ENCODE results near the gene EPM2AIP1.
"Not testable (repeated sequence)": the region's sequence is repeated elsewhere in the genome, so short reads cannot be mapped to it uniquely, and the experiment has no call there.

EPM2AIP1 gene

GRCh38 chr3:36992806-36993325, at the start of gene EPM2AIP1:
Gene EPM2AIP1, minus strand, starts transcription at chr3:36993131. Its CDS starts 54 bp downstream, at chr3:36993077.
- no peak for DNase-seq (ENCODE audit: low read depth, low spot score)

- DNase-seq (ENCODE audit: low read depth, low spot score) = not testable (repeated sequence)
Observed at GRCh38 chr3:37042712-37043111, 49.8 kb upstream of the EPM2AIP1 start.

GRCh38 chr3:37041546-37042195, 48.7 kb upstream of the EPM2AIP1 start:
- no peak for DNase-seq (ENCODE audit: low read depth, low spot score)

- DNase-seq (ENCODE audit: low read depth, low spot score) = no peak
Observed at GRCh38 chr3:37040231-37040630, 47.3 kb upstream of the EPM2AIP1 start.

GRCh38 chr3:37039161-37039846, 46.4 kb upstream of the EPM2AIP1 start:
- DNase-seq (ENCODE audit: low read depth, low spot score) = no peak

GRCh38 chr3:37037352-37037751, 44.4 kb upstream of the EPM2AIP1 start:
- no peak for DNase-seq (ENCODE audit: low read depth, low spot score)

- no peak for DNase-seq (ENCODE audit: low read depth, low spot score)
Observed at GRCh38 chr3:37032961-37033360, 40.0 kb upstream of the EPM2AIP1 start.

GRCh38 chr3:37031096-37031682, 38.3 kb upstream of the EPM2AIP1 start:
- DNase-seq (ENCODE audit: low read depth, low spot score) = no peak

- no peak for DNase-seq (ENCODE audit: low read depth, low spot score)
Observed at GRCh38 chr3:37030588-37030987, 37.7 kb upstream of the EPM2AIP1 start.

GRCh38 chr3:37029516-37030163, 36.7 kb upstream of the EPM2AIP1 start:
- DNase-seq (ENCODE audit: low read depth, low spot score) = no peak

- DNase-seq (ENCODE audit: low read depth, low spot score) = no peak
Observed at GRCh38 chr3:37029111-37029510, 36.2 kb upstream of the EPM2AIP1 start.

GRCh38 chr3:37028329-37028728, 35.4 kb upstream of the EPM2AIP1 start:
- no peak for DNase-seq (ENCODE audit: low read depth, low spot score)

GRCh38 chr3:37026851-37027250, 33.9 kb upstream of the EPM2AIP1 start:
- no peak for DNase-seq (ENCODE audit: low read depth, low spot score)

- DNase-seq (ENCODE audit: low read depth, low spot score) = no peak
Observed at GRCh38 chr3:37025561-37026335, 32.8 kb upstream of the EPM2AIP1 start.

- DNase-seq (ENCODE audit: low read depth, low spot score) = no peak
Observed at GRCh38 chr3:37024820-37025405, 32.0 kb upstream of the EPM2AIP1 start.

GRCh38 chr3:37024092-37024491, 31.2 kb upstream of the EPM2AIP1 start:
- DNase-seq (ENCODE audit: low read depth, low spot score) = no peak

GRCh38 chr3:37017683-37018082, 24.8 kb upstream of the EPM2AIP1 start:
- DNase-seq (ENCODE audit: low read depth, low spot score) = no peak

GRCh38 chr3:37016903-37017302, 24.0 kb upstream of the EPM2AIP1 start:
- no peak for DNase-seq (ENCODE audit: low read depth, low spot score)

GRCh38 chr3:37015642-37016041, 22.7 kb upstream of the EPM2AIP1 start:
- DNase-seq (ENCODE audit: low read depth, low spot score) = no peak

GRCh38 chr3:37014620-37015019, 21.7 kb upstream of the EPM2AIP1 start:
- DNase-seq (ENCODE audit: low read depth, low spot score) = no peak

All from brain pericyte (primary cell).